NCI-H146 treated with DMSO at 0.1 percent for 48 hours (cell line): Measurements from ENCODE around the gene EZH1.

Experiments used
- DNase-seq: peaks from one replicate; lab custom pipeline; 2025; ENCODE audit not compliant: unreplicated experiment; lab: John Stamatoyannopoulos, UW

EZH1 gene

DNA sequence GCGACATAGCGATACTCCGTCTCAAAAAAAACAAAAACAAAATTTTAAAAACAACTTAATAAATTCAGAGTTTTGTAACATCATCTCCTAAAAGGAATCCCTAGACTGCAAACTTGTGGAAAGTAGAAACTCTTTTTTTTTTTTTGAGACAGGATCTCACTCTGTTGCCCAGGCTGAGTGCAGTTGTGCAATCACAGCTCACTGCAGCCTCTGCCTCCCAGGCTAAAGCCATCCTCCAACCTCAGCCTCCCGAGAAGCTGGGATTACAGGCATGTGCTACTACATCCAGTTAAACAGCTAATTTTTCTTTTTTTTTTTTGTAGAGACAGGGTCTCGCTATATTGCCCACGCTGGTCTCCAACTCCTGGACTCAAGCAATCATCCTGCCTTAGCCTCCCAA is 19.7 kb downstream of the EZH1 start:
- no peak for DNase-seq

- DNase-seq, result no peak
Observed at GRCh38 chr17:42723636-42724035, 21.2 kb downstream of the EZH1 start.

DNA sequence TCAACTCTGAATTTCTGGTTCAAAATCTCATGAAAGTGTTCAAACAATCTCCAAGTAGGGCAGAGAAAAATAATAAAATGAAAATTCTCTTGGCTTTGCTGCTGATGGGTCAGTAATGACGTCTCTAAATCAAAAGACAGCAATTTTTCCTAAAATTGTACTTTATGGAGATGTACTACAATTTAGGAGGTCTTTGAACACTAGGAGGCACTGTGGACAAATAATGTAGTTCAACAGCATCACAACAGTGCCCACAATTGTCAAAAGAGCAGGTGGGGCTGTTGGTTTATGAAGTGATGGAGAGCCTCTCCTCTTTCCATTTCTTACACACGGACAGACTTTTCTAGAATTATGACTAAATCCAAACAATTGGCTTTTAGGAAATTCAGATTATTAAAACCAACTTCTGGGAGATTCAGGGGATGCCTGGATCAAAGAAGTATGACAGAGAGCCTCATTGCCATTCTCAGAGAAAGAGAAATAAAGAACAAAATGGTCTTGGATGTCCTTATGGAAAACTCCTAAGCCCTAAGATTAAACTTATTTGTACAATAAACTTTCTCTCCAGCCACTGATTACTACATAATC is 23.8 kb downstream of the EZH1 start:
- DNase-seq, result peak; percentile 56

- DNase-seq, result no peak
Observed at GRCh38 chr17:42709561-42709960, 35.3 kb downstream of the EZH1 start.

DNA sequence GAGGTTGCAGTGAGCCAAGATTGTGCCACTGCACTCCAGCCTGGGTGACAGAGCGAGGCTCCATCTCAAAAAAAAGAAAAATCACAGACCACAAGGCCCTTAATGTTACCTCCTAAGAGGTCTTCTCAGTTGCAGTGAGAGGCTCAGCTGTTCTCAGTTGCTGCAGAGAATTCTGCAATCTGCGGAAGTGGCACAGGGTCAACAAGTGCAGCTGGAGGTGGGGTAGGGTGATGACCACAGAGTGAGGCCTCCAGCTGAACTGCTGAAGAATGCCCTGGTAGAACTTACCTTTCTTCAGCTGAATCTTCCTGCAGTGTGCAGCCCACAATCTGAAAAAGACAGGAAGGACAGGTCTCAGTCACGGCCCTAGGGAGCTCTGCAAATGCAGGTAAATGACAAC is 36.3 kb downstream of the EZH1 start:
- no peak for DNase-seq

DNA sequence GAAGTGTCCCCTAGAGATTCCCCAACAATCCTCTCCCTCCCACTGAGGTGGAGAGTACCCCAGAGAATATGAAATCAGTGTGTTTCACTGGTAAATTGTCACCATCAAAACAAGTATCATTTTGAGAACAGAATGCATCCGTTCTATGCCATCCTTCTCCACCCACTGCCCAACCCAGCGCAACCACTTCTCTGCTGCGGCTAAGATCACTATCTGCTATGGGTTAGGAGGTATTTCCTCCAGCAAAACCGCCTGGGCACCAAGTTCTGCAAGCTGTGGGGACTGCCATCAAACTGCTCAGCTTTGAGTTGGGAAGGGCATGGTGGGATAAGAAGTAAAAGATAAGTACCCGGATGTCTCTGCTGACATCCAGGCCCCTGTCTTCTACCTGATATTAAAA is 38.1 kb downstream of the EZH1 start:
- no peak for DNase-seq

GRCh38 chr17:42704837-42705494 is 39.9 kb downstream of the EZH1 start:
- DNase-seq, result no peak

DNA sequence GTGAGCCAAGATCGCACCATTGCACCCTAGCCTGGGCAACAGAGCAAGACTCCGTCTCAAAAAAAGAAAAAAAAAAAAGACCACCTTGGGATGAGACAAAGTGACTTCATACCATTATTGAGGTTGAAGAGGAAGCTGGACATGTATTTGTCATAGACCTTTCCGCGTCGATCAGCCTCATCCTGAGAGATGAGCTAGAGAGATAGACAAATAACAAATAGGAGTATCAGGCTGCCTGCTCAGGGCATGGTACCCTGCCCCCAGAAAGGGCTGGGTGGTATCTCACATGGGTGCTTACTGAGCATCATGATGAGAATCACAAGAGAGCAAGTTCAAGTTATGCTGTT is 40.4 kb downstream of the EZH1 start:
- no peak for DNase-seq

DNA sequence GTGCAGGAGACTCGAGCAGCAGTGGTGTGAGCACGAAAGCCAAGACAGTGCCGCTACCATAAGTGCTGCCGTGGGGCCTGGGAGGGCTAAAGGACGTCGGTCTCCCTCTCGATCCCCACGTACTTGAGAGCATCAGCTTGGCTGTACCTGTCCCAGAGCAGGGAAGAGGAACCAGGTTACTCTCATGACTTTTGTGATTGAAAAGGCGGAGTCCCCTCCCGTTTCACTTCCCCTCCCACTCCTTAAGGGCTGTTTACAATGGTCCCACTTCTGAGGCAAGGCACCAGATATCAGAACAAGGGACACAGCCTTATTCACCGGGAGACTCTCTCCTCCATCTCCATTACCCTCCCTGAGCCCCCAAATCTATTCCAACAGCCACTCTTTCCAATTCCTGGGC is 42.4 kb downstream of the EZH1 start:
- DNase-seq, result no peak

GRCh38 chr17:42700586-42701289 is 44.1 kb downstream of the EZH1 start:
- no peak for DNase-seq

DNA sequence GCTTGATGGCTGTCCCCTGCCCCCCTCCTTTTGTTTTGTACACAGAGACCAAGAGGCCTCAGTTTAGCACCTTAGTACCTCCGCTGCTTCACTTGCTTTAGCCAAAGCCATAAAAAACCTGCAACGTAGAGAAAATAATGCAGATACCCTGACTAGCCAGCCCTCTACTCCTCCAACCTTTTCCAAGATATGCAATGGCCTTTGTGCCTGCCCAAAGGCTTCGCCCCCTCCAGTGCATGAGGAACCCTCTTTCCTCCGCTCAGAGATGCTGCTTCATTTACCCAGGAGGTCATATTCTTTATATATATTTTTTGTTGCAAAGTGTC is 45.5 kb downstream of the EZH1 start:
- no peak for DNase-seq

GRCh38 chr17:42698736-42699414 is 46.0 kb downstream of the EZH1 start:
- no peak for DNase-seq

GRCh38 chr17:42697108-42697811 is 47.6 kb downstream of the EZH1 start:
- DNase-seq, result no peak

GRCh38 chr17:42695500-42695899 is 49.3 kb downstream of the EZH1 start:
- DNase-seq, result no peak

DNA sequence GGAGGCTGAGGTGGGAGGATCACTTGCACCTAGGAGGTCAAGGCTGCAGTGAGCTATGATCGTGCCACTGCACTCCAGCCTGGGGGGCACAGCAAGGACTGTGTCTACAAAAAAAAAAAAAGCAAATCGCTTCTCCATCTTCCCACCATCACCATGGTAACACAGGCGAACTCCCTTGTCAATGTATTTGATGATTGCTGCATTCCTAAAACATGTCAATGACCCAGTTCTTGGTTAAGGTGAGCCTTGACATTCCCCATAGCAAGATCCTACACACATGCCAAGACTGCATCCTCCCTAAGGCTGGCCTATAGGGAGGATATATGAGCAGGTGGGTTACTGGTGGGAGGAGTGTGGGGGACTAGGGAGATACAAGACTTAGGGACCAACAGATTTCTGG is 50.3 kb downstream of the EZH1 start:
- DNase-seq, result no peak

DNA sequence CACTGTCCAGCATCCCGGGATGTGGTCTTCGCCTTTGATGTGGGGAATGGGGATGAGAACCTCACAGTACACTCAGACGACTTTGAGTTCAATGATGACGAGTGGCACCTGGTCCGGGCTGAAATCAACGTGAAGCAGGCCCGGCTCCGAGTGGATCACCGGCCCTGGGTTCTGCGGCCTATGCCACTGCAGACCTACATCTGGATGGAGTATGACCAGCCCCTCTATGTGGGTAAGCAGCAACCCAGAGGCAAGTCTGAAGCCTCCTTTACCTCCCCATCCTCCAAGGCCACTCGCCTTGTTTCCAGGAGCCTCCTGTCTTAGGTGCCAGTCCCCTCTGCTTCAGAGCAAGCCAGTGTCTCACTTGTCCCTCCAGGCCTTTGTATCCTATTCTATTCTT is 52.4 kb downstream of the EZH1 start:
- no peak for DNase-seq

GRCh38 chr17:42691021-42691545 is 53.8 kb downstream of the EZH1 start:
- DNase-seq, result no peak

DNA sequence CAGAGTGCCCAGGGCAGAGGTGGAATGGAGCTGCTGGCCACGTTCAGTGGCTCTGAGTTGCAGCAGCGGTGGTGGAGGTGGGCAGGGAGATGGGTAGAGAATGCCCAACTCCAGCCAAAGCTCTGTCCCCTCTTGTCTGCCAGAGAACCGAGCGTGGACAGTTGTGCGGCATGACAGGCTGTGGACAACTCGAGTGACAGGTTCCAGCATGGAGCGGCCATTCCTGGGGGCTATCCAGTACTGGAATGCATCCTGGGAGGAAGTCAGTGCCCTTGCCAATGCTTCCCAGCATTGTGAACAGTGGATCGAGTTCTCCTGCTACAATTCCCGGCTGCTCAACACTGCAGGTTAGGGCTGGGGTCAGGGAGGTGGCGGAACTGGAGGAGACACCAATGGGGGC is 54.2 kb downstream of the EZH1 start:
- DNase-seq, result no peak

GRCh38 chr17:42687707-42688320 is 57.0 kb downstream of the EZH1 start:
- DNase-seq, result no peak

GRCh38 chr17:42686520-42687128 is 58.2 kb downstream of the EZH1 start:
- no peak for DNase-seq

- no peak for DNase-seq
Observed at GRCh38 chr17:42685831-42686230, 59.0 kb downstream of the EZH1 start.
